Pancreas (tissue), 10 donors: ENCODE results near the gene SREBF1. TPM values are rescaled to one million over a fixed set of nuclear protein-coding genes. Genes with fewer than 3 reads are reported as not detected.
A peak's percentile ranks its signal among the peaks of the same experiment; 100 is the strongest.

Source experiments
- ATAC-seq, 4 donors: fragments of 200-7000 bp; cut with Tn5 transposase; one replicate each; pipeline versions ENCODE4 v1.8.0 to v1.9.1; 2020; ENCODE audit warnings: mild to moderate bottlenecking in 4 of 4, moderate library complexity in 4 of 4
- DNase-seq, 6 donors: peaks; one replicate each; pipeline ENCODE4 v3.0.0-alpha.2; 2020
- FAIRE-seq: peaks from 2 replicates; lab custom pipeline; 2012; peaks lifted over from hg19 to GRCh38; lab: Jason Lieb, UNC
- H3K27ac ChIP-seq, 4 donors: fragments of 200-600 bp; sonication (generic); 1 replicate in 3 of 4; 2 replicates in 1 of 4; pipeline versions ENCODE4 v1.5.0 to v1.8.0; 2020
- H3K27me3 ChIP-seq, 4 donors: fragments of 200-600 bp; one replicate each; pipeline ENCODE4 v1.8.0; 2021
- H3K36me3 ChIP-seq, 3 donors: fragments of 200-600 bp; sonication (generic) in 1 of 3; one replicate each; pipeline versions ENCODE4 v1.5.0 to v1.8.0; 2020 to 2021
- H3K4me1 ChIP-seq, 3 donors: fragments of 200-600 bp; one replicate each; pipeline ENCODE4 v1.8.0; 2021
- H3K4me3 ChIP-seq, 4 donors: fragments of 200-600 bp; sonication (generic) in 2 of 4; one replicate each; pipeline versions ENCODE4 v1.5.0 to v1.8.0; 2020 to 2021
- H3K9me3 ChIP-seq, 4 donors: fragments of 200-600 bp; one replicate each; pipeline ENCODE4 v1.8.0; 2021
- WGBS, 2 donors: extraction: QIAGEN DNeasy Blood & Tissue Kit; methylation state at CpG; one replicate each; pipeline ENCODE4 v1.1.7; 2013; 5-methylcytosine and 5-hydroxymethylcytosine counted together
- intact Hi-C, 3 donors: fragments of 100-400 bp; cut with DNase I; formaldehyde crosslinking; loops; one replicate each; pipeline versions ENCODE4 v1.11.1 to v1.14.2; 2022
- microRNA-seq, 2 donors: library from miRNA; unstranded; fragments of <30 nt; microRNA quantifications; one replicate each; pipeline versions ENCODE4 to v1.1.0, GENCODE V29; 2019 to 2020
- polyA plus RNA-seq, 2 donors: library from polyadenylated mRNA; stranded (reverse); fragments of 200-250 nt; gene quantifications; one replicate each; pipeline ENCODE4 v1.2.3, GENCODE V29; 2013
- total RNA-seq, 6 donors: library from RNA; stranded (reverse); fragmentation: NEBNext Ultra II Directional in 4 of 6; extraction: Animal tissue kit (Norgen Biotek cat#: 25700) in 4 of 6; gene quantifications; one replicate each; pipeline versions ENCODE4 v1.2.1 to v1.2.4, GENCODE V29; 2021 to 2023
- TF ChIP-seq, protein P1 (sequence below), 4 donors: fragments of 200-600 bp; sonication (generic) in 3 of 4; IDR thresholded peaks; one replicate each; pipeline versions ENCODE4 v1.5.0 to v1.8.0; 2021; ENCODE audit warnings: antibody characterized with exemption in 4 of 4
- donor health status: healthy with polysubstance abuse.
- donor health status: DM: no; HTN: no; CAD: no; lungs with moderate emphysema.
- donor health status: DM: no; HTN: no; CAD: no.
- donor health status: control.
- donor health status: control.
- donor health status: Bipolar disorder and iron deficiency.
- donor health status: DM: yes; HTN: yes; CAD: no.
- donor health status: DM: no; HTN: no; CAD: no.
- donor health status: DM: no; HTN: no; CAD: no.
- donor health status: DM: yes; HTN: yes; CAD: no.

Gene SREBF1
- total and polyA plus RNA-seq, 8 donors = 12.0 to 77.5 (median 32.3) TPM

- ATAC-seq = peak in 2 of 4 donors; percentile 20 to 22
These were observed 74.1 kb downstream of the SREBF1 start for GRCh38 chr17:17762744-17763105.

More at GRCh38 chr17:17762744-17763105, 74.1 kb downstream of the SREBF1 start:
- intact Hi-C loops = no loop called here
- H3K27me3 ChIP-seq = no peaks in the 10 kb centered on the region
- H3K9me3 ChIP-seq = no peaks in the 10 kb centered on the region
- TF ChIP-seq, protein P1, sequence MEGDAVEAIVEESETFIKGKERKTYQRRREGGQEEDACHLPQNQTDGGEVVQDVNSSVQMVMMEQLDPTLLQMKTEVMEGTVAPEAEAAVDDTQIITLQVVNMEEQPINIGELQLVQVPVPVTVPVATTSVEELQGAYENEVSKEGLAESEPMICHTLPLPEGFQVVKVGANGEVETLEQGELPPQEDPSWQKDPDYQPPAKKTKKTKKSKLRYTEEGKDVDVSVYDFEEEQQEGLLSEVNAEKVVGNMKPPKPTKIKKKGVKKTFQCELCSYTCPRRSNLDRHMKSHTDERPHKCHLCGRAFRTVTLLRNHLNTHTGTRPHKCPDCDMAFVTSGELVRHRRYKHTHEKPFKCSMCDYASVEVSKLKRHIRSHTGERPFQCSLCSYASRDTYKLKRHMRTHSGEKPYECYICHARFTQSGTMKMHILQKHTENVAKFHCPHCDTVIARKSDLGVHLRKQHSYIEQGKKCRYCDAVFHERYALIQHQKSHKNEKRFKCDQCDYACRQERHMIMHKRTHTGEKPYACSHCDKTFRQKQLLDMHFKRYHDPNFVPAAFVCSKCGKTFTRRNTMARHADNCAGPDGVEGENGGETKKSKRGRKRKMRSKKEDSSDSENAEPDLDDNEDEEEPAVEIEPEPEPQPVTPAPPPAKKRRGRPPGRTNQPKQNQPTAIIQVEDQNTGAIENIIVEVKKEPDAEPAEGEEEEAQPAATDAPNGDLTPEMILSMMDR (IDR thresholded peaks at IDR 0.05) = no peak
- no peaks in the 10 kb centered on the region for H3K36me3 ChIP-seq
- H3K27ac ChIP-seq = no peak overlapping the region
- no peak for DNase-seq
- no peaks in the 10 kb centered on the region for H3K4me1 ChIP-seq
- no peak overlapping the region for H3K4me3 ChIP-seq
- FAIRE-seq = no peak
- WGBS, 2 donors = 26 to 37% methylated on average over 5 of the region's 5 CpGs

Small RNA genes within 50 kb of the gene (microRNA-seq; reads per million reads assigned to microRNA genes)
- gene MIR33B (11.5 to 13.1 reads per million in 2 donors), gene MIR6777 (0.39 to 0.59 reads per million in 2 donors)

Other genes with a start within 250 kb of the SREBF1 start
- 10 to 100 TPM; 14.8 to 26.8 (median 22.1) TPM for gene PEMT, start 245.3 kb downstream of the SREBF1 start, total RNA-seq
- 100 to 1,000 TPM in 1 of 2 donors, 10 to 100 TPM in 1; 26.4 to 109 TPM for gene PEMT, start 245.3 kb downstream of the SREBF1 start, polyA plus RNA-seq
- gene RAI1, start 155.5 kb downstream of the SREBF1 start, total RNA-seq = 10 to 100 TPM; 12.1 to 21.6 (median 13.5) TPM
- 10 to 100 TPM; 21.1 to 23.9 TPM for gene RAI1, start 155.5 kb downstream of the SREBF1 start, polyA plus RNA-seq
- gene TOM1L2, start 135.4 kb upstream of the SREBF1 start, total RNA-seq = 10 to 100 TPM; 20.3 to 28.2 (median 22.2) TPM
- gene TOM1L2, start 135.4 kb upstream of the SREBF1 start, polyA plus RNA-seq = 10 to 100 TPM; 21.7 to 26.2 TPM
- gene DRC3, start 135.9 kb upstream of the SREBF1 start, total RNA-seq = 1 to 10 TPM; 2.1 to 5.3 (median 2.7) TPM
- gene DRC3, start 135.9 kb upstream of the SREBF1 start, polyA plus RNA-seq = 10 to 100 TPM; 10.7 to 19.3 TPM
- gene ATPAF2, start 202.2 kb upstream of the SREBF1 start, total RNA-seq = 10 to 100 TPM in 4 of 6 donors, 1 to 10 TPM in 2; 7.3 to 18.0 (median 11.4) TPM
- 10 to 100 TPM; 15.9 to 18.4 TPM for gene ATPAF2, start 202.2 kb upstream of the SREBF1 start, polyA plus RNA-seq
- gene GID4, start 202.4 kb upstream of the SREBF1 start, total RNA-seq = 1 to 10 TPM; 5.2 to 9.6 (median 6.0) TPM
- gene GID4, start 202.4 kb upstream of the SREBF1 start, polyA plus RNA-seq = 1 to 10 TPM; 2.7 to 3.1 TPM